Activated CD8-positive, alpha-beta memory T cell treated with anti-CD3 and anti-CD28 coated beads for 36 hours (primary cell): ENCODE results near the gene HSPA4L. TPM values are rescaled to one million over a fixed set of nuclear protein-coding genes. Genes with fewer than 3 reads are reported as not detected.

Source experiments
- CTCF ChIA-PET: fragments of 350-600 bp; sonication (Branson Sonifier 250); formaldehyde crosslinking; loops from one replicate; lab custom pipeline; 2021; ENCODE audit warnings: antibody characterized with exemption; lab: Charles Lee
- POLR2A ChIA-PET: fragments of 350-600 bp; sonication (Branson Sonifier 250); formaldehyde crosslinking; loops from one replicate; lab custom pipeline; 2021; ENCODE audit warnings: antibody characterized with exemption; lab: Charles Lee
- total RNA-seq, 2 experiments: library from RNA; stranded (reverse); gene quantifications; one replicate each; pipeline ENCODE4 v1.2.3, GENCODE V29; 2021

HSPA4L gene
- total RNA-seq, 2 experiments from 2014 or later = 0.89 to 0.90 TPM

- ChIA-PET CTCF (interaction anchor here (0.6 to 1.5 kb wide), 2 partner anchors 99 to 335 kb away, joined by 3 to 4 read pairs; partner anchors contain the start of gene PLK4), POLR2A (no interaction called here)
These were observed 172 bp upstream of the HSPA4L start for GRCh38 chr4:127782025-127782274.

GRCh38 chr4:127783026-127783769, 1.1 kb downstream of the HSPA4L start:
- ChIA-PET CTCF (interaction anchor here (0.6 kb wide), 1 partner anchor 303 kb away, joined by 3 read pairs; no protein-coding TSS in a partner anchor), POLR2A (interaction anchor here (0.7 kb wide), 1 partner anchor 35 kb away, joined by 3 read pairs; no protein-coding TSS in a partner anchor)

- CTCF ChIA-PET = no interaction called here
- POLR2A ChIA-PET = no interaction called here
These were observed 2.0 kb downstream of the HSPA4L start for GRCh38 chr4:127783955-127784770.

- ChIA-PET POLR2A (no interaction called here), CTCF (interaction anchor here (1.1 kb wide), 1 partner anchor 56 kb away, joined by 3 read pairs; no protein-coding TSS in a partner anchor)
These were observed 6.4 kb downstream of the HSPA4L start for GRCh38 chr4:127788517-127788916.

- POLR2A ChIA-PET = no interaction called here
These were observed 9.3 kb downstream of the HSPA4L start for GRCh38 chr4:127791391-127791790.

GRCh38 chr4:127793528-127793927, 11.4 kb downstream of the HSPA4L start:
- ChIA-PET CTCF (no interaction called here), POLR2A (no interaction called here)

More at GRCh38 chr4:127791391-127791790, 9.3 kb downstream of the HSPA4L start:
- CTCF ChIA-PET = no interaction called here

GRCh38 chr4:127799711-127800110, 17.6 kb downstream of the HSPA4L start:
- CTCF ChIA-PET = no interaction called here
- POLR2A ChIA-PET = no interaction called here

GRCh38 chr4:127809173-127809800, 27.2 kb downstream of the HSPA4L start:
- CTCF ChIA-PET = no interaction called here

GRCh38 chr4:127810551-127810950, 28.4 kb downstream of the HSPA4L start:
- ChIA-PET CTCF (no interaction called here), POLR2A (no interaction called here)

More at GRCh38 chr4:127809173-127809800, 27.2 kb downstream of the HSPA4L start:
- POLR2A ChIA-PET = no interaction called here

- CTCF ChIA-PET = no interaction called here
- POLR2A ChIA-PET = no interaction called here
These were observed 40.3 kb downstream of the HSPA4L start for GRCh38 chr4:127822430-127822829.

- ChIA-PET CTCF (no interaction called here), POLR2A (no interaction called here)
These were observed 46.0 kb downstream of the HSPA4L start for GRCh38 chr4:127828121-127828520.

GRCh38 chr4:127829014-127829413, 46.9 kb downstream of the HSPA4L start:
- ChIA-PET POLR2A (no interaction called here), CTCF (no interaction called here)

GRCh38 chr4:127832585-127832984, 50.5 kb downstream of the HSPA4L start:
- POLR2A ChIA-PET = no interaction called here
- CTCF ChIA-PET = no interaction called here

- POLR2A ChIA-PET = no interaction called here
- CTCF ChIA-PET = no interaction called here
These were observed 61.8 kb downstream of the HSPA4L start for GRCh38 chr4:127843704-127844600.

- ChIA-PET POLR2A (no interaction called here), CTCF (no interaction called here)
These were observed 62.5 kb downstream of the HSPA4L start for GRCh38 chr4:127844601-127845116.

GRCh38 chr4:127846061-127846460, 63.9 kb downstream of the HSPA4L start:
- CTCF ChIA-PET = no interaction called here

GRCh38 chr4:127846765-127847164, 64.6 kb downstream of the HSPA4L start:
- ChIA-PET POLR2A (no interaction called here), CTCF (interaction anchor here (0.7 kb wide), 2 partner anchors 132 to 225 kb away, joined by 3 read pairs; no protein-coding TSS in a partner anchor)

More at GRCh38 chr4:127846061-127846460, 63.9 kb downstream of the HSPA4L start:
- POLR2A ChIA-PET = no interaction called here

GRCh38 chr4:127849505-127850234, 67.5 kb downstream of the HSPA4L start:
- ChIA-PET POLR2A (no interaction called here), CTCF (no interaction called here)
